Muscle of leg (tissue), 11 donors: Measurements from ENCODE around the gene ZIC4. TPM values are rescaled to one million over a fixed set of nuclear protein-coding genes. Genes with fewer than 3 reads are reported as not detected.
A peak's percentile ranks its signal among the peaks of the same experiment; 100 is the strongest.

Source experiments
- DNase-seq: peaks from one replicate; pipeline ENCODE4 v3.0.0; 2013
- H3K27ac ChIP-seq: one replicate; pipeline ENCODE4 v1.5.1; 2013; ENCODE audit warnings: mild to moderate bottlenecking, low read length, control low read depth
- H3K27me3 ChIP-seq: one replicate; pipeline ENCODE4 v1.6.1; 2013; ENCODE audit warnings: low read length; ENCODE audit not compliant: control insufficient read depth, insufficient read depth
- H3K36me3 ChIP-seq: one replicate; pipeline ENCODE4 v1.6.1; 2013; ENCODE audit warnings: low read length; ENCODE audit not compliant: control insufficient read depth, insufficient read depth
- H3K4me1 ChIP-seq: one replicate; pipeline ENCODE4 v1.6.1; 2013; ENCODE audit warnings: low read length; ENCODE audit not compliant: control insufficient read depth, insufficient read depth
- H3K4me3 ChIP-seq: one replicate; pipeline ENCODE4 v1.5.1; 2013; ENCODE audit warnings: low read length, control low read depth
- H3K9me3 ChIP-seq: replicated peaks from 2 replicates; pipeline ENCODE4 v1.6.1; 2013; ENCODE audit warnings: low read depth, low read length; ENCODE audit not compliant: control insufficient read depth
- WGBS: methylation state at CpG from one replicate; pipeline ENCODE4 v1.1.5; 2013; ENCODE audit warnings: missing lambda C conversion rate; ENCODE audit not compliant: insufficient coverage; 5-methylcytosine and 5-hydroxymethylcytosine counted together
- polyA plus RNA-seq, 8 donors: library from polyadenylated mRNA; unstranded; fragments of 120-200 nt; gene quantifications; one replicate each; pipeline versions ENCODE4 v1.2.1 to v1.2.3, GENCODE V29; 2013; ENCODE audit warnings: inconsistent platforms in 1 of 8, low replicate concordance in 1 of 8; ENCODE audit not compliant: insufficient read length in 8 of 8, insufficient read depth in 1 of 8
- total RNA-seq: library from RNA; stranded (reverse); fragments of 120-200 nt; gene quantifications from one replicate; pipeline ENCODE4 v1.2.4, GENCODE V29; 2013

Gene ZIC4
- total and polyA plus RNA-seq, 9 donors, result 1.1 to 6.1 (median 3.6) TPM

GRCh38 chr3:147360646-147361453 is 45.5 kb downstream of the ZIC4 start:
- no peak overlapping the region for H3K27ac ChIP-seq
- peaks cover 3% of the 10 kb centered on the region for H3K4me1 ChIP-seq
- peaks cover 77% of the 10 kb centered on the region for H3K27me3 ChIP-seq
- 8% methylated on average over 13 of the region's 21 CpGs for WGBS
- H3K4me3 ChIP-seq, result no peak overlapping the region
- H3K36me3 ChIP-seq, result no peaks in the 10 kb centered on the region
- peak; percentile 31 for DNase-seq
- H3K9me3 ChIP-seq, result no peaks in the 10 kb centered on the region

- Histone ChIP-seq H3K27ac (no peak overlapping the region), H3K4me1 (peaks cover 3% of the 10 kb centered on the region), H3K27me3 (peaks cover 76% of the 10 kb centered on the region), H3K4me3 (no peak overlapping the region), H3K36me3 (no peaks in the 10 kb centered on the region), H3K9me3 (no peaks in the 10 kb centered on the region)
- 48% methylated on average over 4 of the region's 5 CpGs for WGBS
- DNase-seq, result no peak
Observed at GRCh38 chr3:147360051-147360439, 46.3 kb downstream of the ZIC4 start.

- Histone ChIP-seq H3K36me3 (no peaks in the 10 kb centered on the region), H3K4me1 (peaks cover 3% of the 10 kb centered on the region), H3K27me3 (peaks cover 76% of the 10 kb centered on the region), H3K4me3 (no peak overlapping the region), H3K9me3 (no peaks in the 10 kb centered on the region), H3K27ac (no peak overlapping the region)
- DNase-seq, result no peak
- 15% methylated on average over 34 of the region's 45 CpGs for WGBS
Observed at GRCh38 chr3:147359177-147360050, 46.9 kb downstream of the ZIC4 start.

GRCh38 chr3:147358144-147358992 is 48.0 kb downstream of the ZIC4 start:
- Histone ChIP-seq H3K27ac (no peak overlapping the region), H3K4me3 (no peak overlapping the region), H3K4me1 (peaks cover 3% of the 10 kb centered on the region), H3K36me3 (no peaks in the 10 kb centered on the region), H3K27me3 (peaks cover 75% of the 10 kb centered on the region), H3K9me3 (no peaks in the 10 kb centered on the region)
- WGBS, result no CpG with 5 or more reads among the region's 9 CpGs
- DNase-seq, result no peak

DNA sequence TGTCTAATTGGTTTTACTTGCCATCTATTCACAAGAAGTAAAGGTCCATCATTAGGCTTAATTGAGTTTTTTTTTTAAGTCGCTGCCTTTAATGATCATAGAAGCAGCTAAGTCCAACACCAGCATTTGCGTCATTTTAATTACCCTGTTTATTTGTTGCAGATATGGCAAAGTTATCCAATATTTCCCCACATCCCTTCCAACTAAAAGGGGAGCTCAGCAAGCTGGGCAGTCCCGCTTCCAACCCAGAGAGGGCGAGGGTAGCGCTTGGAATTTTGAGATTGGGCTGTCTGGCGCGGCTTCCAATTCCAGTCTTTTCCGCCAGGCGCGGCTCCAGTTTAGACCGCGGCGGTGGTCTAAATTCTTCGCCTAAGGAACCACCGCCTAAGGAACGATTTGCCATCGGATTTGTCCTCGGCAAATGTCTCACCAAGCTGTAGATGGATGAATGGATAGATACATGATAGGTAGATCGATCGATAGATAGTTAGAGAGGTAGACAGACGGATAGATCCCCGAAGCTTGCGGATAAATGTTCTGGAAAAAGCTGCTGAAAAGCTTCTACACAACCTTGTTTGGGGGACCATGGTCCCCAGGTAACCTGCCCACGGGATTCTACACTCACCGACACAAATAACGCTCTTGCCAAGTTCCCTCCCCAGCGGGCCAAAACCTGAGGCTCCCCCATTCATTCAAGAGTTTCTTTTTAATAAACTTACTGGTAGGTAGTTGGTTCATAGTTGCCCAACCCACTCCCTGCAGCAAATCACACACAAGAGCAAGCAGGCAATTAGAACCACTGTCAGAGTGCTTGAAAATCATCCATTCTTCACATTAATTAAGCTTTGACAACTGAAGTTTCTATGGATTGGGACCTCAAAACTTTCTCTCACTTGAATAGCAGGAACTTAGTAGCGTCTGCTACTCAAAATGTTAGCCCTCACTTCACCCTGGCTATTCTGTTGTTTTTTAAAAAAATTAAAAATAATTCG is 49.1 kb downstream of the ZIC4 start:
- DNase-seq, result no peak
- WGBS, result 7% methylated on average over 18 of the region's 29 CpGs

DNA sequence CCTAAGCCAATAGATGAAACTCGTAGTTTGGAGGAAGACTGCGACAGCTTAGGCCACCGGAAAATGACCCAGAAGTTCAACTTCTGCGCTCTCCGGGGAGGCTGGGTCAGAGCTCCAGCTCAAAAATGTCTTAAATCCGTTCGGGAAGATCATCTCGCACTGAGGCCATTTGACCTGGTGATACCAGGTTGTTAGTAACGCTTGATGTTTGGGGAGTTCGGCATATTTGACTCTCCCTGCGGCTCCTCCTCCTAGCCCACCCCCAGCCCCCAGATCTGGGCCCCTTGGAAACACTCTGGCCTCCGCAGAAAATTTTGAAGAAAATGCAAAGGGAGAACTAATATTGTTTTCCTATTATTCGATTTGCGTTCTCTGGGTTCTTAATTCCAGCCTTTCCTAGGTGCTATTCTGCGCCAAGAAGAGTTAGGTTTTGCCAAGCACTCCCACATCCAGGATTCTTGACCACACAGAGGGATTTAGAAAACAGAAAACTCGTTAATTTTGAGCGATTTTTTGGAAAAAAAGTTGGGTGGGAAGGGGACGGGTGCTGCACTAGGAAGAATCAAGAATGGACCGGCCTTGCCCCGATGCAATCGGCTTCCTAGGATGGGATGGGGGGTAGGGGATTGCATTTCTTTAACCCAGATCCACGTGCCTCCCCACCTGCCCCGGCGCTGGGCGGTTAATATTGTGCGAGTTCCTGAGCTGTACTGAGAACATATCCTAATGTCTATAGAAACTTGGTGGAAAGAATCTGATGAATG is 50.0 kb downstream of the ZIC4 start:
- 6% methylated on average over 15 of the region's 26 CpGs for WGBS
- Histone ChIP-seq H3K27ac (no peak overlapping the region), H3K4me1 (peaks cover 3% of the 10 kb centered on the region)

More for the DNA sequence above, 49.1 kb downstream of the ZIC4 start:
- Histone ChIP-seq H3K27me3 (peaks cover 77% of the 10 kb centered on the region), H3K36me3 (no peaks in the 10 kb centered on the region), H3K4me3 (no peak overlapping the region), H3K9me3 (no peaks in the 10 kb centered on the region), H3K4me1 (peaks cover 3% of the 10 kb centered on the region), H3K27ac (no peak overlapping the region)

DNA sequence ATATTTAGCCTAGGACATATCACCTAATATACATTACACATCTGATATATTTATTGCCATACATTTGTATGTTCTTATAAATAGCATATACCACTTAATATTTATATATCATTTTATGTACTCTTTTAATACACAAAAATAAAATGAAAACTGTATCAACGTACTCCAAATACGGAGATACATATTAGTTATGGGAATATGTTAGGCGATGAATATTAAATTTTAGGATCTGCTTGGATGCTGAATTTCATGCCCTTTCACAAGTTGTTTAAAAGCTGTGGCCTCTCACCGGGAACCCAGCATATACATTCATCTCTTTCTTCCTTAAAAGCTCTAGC is 50.6 kb downstream of the ZIC4 start:
- Histone ChIP-seq H3K4me3 (no peak overlapping the region), H3K9me3 (no peaks in the 10 kb centered on the region), H3K27me3 (peaks cover 68% of the 10 kb centered on the region), H3K4me1 (no peaks in the 10 kb centered on the region), H3K27ac (no peak overlapping the region), H3K36me3 (no peaks in the 10 kb centered on the region)
- no CpG with 5 or more reads among the region's 4 CpGs for WGBS
- no peak for DNase-seq

More for the DNA sequence above, 50.0 kb downstream of the ZIC4 start:
- Histone ChIP-seq H3K4me3 (no peak overlapping the region), H3K9me3 (no peaks in the 10 kb centered on the region), H3K27me3 (peaks cover 72% of the 10 kb centered on the region), H3K36me3 (no peaks in the 10 kb centered on the region)
- DNase-seq, result no peak

DNA sequence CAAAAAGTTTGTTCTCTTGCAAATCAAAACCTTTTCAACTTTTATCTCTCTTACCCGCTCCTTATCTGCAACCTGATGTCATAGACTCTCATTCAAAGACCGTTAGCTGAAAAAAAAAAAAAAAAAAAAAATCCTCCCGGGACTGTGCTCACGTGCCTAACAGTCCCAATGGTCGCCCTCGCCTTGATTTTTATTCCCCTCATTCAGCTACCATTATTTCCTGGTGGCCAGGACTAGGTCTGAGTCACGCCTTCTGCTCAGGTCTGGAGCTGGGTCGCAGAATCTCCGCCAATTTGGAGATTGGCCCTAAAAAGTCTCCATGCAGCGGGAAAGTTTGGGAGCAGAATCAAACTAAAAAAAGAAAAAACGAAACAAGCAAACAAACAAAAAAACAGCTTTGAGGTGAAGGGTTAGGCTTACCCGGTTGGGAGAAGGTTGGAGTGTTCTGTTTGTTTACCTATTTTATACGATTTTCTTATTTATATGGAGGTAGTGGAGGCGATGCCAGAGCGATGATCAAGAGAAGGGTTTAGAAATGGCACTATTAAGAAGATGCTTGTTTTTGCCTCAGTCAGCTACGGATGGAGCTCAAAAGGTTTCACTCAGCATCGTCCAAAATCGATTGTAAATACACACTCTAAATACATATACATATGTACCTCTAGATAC is 51.1 kb downstream of the ZIC4 start:
- Histone ChIP-seq H3K27ac (no peak overlapping the region), H3K4me1 (no peaks in the 10 kb centered on the region), H3K4me3 (no peak overlapping the region), H3K9me3 (no peaks in the 10 kb centered on the region), H3K27me3 (peaks cover 63% of the 10 kb centered on the region), H3K36me3 (no peaks in the 10 kb centered on the region)
- DNase-seq, result no peak
- WGBS, result 0% methylated on average over 2 of the region's 18 CpGs
